H1 (cell line): ENCODE results near the gene TTC22.

Source experiments
- CTCF ChIP-seq, 3 experiments: IDR thresholded peaks; 1 replicate in 2 of 3; 2 replicates in 1 of 3; pipeline versions ENCODE4 v1.5.1 to v1.6.1; 2011; ENCODE audit warnings: low read length in 3 of 3, mild to moderate bottlenecking in 3 of 3, inconsistent platforms in 2 of 3, low read depth in 1 of 3, moderate library complexity in 1 of 3; ENCODE audit not compliant: insufficient read depth in 1 of 3; ENCODE audit errors: control extremely low read depth in 1 of 3
- GABPA ChIP-seq: IDR thresholded peaks from 2 replicates; pipeline ENCODE4 v1.6.1; 2011; ENCODE audit warnings: mild to moderate bottlenecking, low read length, moderate library complexity, borderline replicate concordance; ENCODE audit not compliant: insufficient read depth
- TAF1 ChIP-seq: IDR thresholded peaks from 2 replicates; pipeline ENCODE4 v1.6.1; 2011; ENCODE audit warnings: mild to moderate bottlenecking, low read depth, low read length

GRCh38 chr1:54764922-54765561 is 36.1 kb downstream of the TTC22 start:
- no peak for TF ChIP-seq CTCF (IDR thresholded peaks at IDR 0.05; ENCODE audit: control extremely low read depth in 1 of 3, insufficient read depth in 1 of 3, low read depth in 1 of 3, low read length in 3 of 3)
- no peak for TF ChIP-seq TAF1
- TF ChIP-seq GABPA = no peak
